CD4-positive, alpha-beta T cell treated with Interleukin-15 for 1 hour (primary cell): Measurements from ENCODE around the gene SPG7.

Experiments
- DNase-seq: peaks from one replicate; pipeline ENCODE4 v3.0.0-alpha.2; 2020

Gene SPG7

GRCh38 chr16:89548344-89549006, 40.3 kb downstream of the SPG7 start:
- DNase-seq: no peak

DNA sequence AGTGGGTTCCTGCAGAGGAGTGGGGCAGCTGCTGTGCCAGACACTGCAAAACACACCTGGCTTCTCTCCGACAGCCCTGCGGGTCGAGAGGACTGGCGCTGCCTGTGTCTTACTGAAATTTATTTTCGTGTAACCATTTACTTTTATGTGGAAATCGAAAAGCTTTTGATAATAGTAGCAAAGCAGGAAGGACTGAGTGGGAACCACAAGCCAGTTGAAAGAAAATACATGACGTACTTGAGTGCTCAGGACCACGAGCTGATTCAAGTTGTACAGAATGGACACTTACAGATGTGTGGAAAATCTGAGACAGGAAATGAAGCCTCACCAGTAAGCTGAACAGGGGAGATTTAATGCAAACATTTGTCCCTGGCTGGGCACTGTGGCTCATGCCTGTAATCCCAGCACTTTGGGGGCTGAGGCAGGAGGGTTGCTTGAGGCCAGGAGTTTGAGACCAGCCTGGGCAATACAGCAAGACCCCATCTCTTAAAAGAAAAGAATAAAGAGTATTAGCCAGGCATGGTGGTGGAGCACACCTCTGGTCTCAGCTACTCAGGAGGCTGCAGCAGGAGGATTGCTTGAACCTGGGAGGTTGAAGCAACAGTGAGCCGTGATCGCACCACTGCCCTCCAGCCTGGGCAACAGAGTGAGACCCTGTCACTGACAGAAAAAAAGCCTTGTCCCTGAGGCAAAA, 41.0 kb downstream of the SPG7 start:
- no peak for DNase-seq

DNA sequence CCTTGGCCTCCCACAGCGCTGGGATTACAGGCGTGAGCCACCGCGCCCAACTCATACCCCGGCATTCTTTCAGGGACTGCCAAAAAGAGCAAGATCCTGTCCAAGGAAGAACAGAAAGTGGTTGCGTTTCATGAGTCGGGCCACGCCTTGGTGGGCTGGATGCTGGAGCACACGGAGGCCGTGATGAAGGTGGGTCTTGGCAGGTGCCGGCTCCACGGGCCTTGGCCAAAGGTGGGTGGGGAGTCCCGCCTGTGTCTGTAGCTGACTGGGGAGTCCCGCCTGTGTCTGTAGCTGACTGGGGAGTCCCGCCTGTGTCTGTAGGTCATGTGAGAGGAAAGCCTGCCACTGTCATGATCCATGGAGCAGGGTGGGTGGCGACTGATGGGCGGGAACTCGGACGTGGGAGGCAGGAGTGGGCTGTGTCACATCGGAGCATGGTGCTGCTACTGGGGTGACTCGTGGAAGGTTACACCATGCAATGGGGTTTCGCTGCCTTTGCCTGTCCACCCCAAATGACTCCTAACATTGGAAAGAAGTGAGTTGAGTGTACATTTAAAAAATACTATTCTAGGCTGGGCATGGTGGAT, 42.3 kb downstream of the SPG7 start:
- DNase-seq: no peak

GRCh38 chr16:89552329-89552728, 44.1 kb downstream of the SPG7 start:
- DNase-seq: no peak

GRCh38 chr16:89552913-89553312, 44.7 kb downstream of the SPG7 start:
- DNase-seq: no peak

DNA sequence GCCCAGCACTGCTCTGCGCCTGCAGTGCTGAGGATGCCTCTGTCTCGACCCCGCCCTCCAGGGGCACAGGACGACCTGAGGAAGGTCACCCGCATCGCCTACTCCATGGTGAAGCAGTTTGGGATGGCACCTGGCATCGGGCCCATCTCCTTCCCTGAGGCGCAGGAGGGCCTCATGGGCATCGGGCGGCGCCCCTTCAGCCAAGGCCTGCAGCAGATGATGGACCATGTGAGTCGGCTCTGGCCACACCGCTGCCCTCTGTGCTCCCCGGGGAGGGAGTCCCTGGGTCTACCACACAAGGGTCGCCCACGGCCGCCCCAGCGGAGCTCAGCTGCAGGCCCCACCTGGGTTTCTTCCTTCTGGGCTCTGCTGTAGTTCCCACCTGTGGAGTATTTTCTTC, 45.5 kb downstream of the SPG7 start:
- DNase-seq: no peak

GRCh38 chr16:89554343-89554742, 46.1 kb downstream of the SPG7 start:
- DNase-seq: no peak

- DNase-seq: no peak
Observed at GRCh38 chr16:89555265-89555664, 47.1 kb downstream of the SPG7 start.

DNA sequence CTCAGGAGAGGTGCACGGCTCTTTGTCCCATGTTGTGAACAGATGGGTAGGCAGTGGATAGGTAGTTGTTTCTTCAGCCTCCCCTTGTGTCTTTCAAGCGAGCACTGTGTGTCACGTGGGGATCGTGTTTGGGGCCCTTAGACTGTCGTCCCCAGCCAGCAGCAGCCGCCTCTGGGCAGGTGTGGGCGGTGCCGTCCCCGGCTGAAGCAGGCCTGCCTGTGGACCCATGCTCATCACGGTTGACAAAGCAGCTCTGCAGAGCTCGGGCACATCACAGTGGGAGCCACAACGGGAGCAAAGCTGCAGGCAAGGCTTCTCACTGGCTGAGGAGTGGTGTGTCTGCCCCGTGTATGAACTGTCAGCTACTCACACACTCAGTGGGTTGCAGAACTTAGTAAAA, 47.6 kb downstream of the SPG7 start:
- no peak for DNase-seq

GRCh38 chr16:89556750-89557689, 48.8 kb downstream of the SPG7 start:
- peak; percentile 76 for DNase-seq

GRCh38 chr16:89557690-89558490, 49.7 kb downstream of the SPG7 start:
- DNase-seq: no peak

DNA sequence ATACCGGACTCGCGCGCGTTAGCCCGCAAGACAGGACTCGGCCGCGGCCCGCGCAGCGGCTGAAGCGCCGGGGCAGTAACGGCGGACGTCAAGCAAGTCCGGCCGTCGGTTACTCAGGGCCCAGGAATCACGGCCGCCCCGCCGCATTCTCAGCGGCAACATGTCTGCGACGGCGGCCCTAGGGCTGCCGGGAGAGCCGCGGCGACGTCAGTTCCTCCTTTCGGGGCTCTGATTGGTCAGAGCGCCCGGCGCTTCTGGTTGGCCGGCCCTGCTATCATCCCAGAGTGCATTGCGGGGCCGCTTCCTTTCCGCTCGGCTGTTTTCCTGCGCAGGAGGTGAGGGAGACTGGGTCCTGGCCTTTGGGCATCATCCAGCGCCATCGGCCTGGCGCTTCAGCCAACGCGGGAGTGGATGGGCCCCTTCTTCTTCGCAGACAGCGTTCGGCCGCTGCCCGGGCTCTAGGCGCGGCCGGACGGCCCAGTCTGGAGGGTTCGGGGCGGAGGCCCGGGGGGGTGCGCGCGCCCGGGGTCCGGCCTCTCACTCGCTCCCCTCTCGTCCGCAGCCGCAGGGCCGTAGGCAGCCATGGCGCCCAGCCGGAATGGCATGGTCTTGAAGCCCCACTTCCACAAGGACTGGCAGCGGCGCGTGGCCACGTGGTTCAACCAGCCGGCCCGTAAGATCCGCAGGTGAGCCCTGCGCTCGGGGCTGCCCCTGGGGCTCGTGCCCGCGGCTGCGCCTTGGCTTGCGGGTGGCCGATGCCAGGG, 52.4 kb downstream of the SPG7 start, which contains the start of gene RPL13:
Gene RPL13 (plus strand): TSS at position 305 of the 764 bp plus-strand sequence. CDS start 278 bp downstream, at position 583.
- DNase-seq: peak; percentile 94

GRCh38 chr16:89561142-89561883, 53.1 kb downstream of the SPG7 start:
- DNase-seq: no peak

GRCh38 chr16:89561884-89562599, 53.8 kb downstream of the SPG7 start:
- DNase-seq: no peak

DNA sequence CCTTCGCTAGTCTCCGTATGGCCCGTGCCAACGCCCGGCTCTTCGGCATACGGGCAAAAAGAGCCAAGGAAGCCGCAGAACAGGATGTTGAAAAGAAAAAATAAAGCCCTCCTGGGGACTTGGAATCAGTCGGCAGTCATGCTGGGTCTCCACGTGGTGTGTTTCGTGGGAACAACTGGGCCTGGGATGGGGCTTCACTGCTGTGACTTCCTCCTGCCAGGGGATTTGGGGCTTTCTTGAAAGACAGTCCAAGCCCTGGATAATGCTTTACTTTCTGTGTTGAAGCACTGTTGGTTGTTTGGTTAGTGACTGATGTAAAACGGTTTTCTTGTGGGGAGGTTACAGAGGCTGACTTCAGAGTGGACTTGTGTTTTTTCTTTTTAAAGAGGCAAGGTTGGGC, 54.7 kb downstream of the SPG7 start:
- DNase-seq: no peak

- no peak for DNase-seq
Observed at GRCh38 chr16:89563639-89564392, 55.6 kb downstream of the SPG7 start.

GRCh38 chr16:89564476-89565255, 56.5 kb downstream of the SPG7 start:
- DNase-seq: no peak

DNA sequence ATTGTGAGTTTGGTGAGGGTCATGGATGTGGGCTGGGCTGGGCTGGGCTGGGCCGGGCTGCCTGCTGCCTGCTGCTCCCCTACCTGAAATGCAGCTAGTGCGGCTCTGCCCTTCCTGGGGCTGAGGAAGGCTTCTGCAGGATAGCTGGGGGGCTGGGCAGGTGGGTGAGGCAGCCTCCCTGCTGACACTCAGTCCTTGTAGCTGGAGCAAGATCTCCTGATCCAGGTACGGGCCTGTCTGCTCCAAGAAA, 57.0 kb downstream of the SPG7 start:
- no peak for DNase-seq
